ENCODE data around the gene SRSF4.
A peak's percentile ranks its signal among the peaks of the same experiment; 100 is the strongest.

The SRSF4 gene

GRCh38 chr1:29200906-29201594 is 19.4 kb upstream of the SRSF4 start:
- peak; percentile 45 for DNase-seq

GRCh38 chr1:29197993-29198392 is 16.3 kb upstream of the SRSF4 start:
- no peak for DNase-seq

DNA sequence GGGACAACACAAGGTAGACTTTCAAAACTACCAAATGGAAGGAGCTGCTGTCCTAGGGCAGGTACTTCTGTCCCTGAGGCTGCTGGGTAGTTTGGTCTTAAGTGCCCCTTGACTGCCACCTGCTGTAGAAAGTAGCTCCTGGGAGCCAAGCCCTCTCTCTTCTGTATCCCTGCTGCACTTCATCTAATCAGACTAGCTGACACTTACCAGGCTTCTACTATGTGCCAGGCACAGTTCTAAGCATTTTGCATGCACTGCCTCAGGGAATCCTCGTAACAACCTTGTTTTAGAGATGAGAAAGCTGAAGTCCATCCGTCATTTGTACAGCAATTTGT is 15.9 kb upstream of the SRSF4 start:
- DNase-seq, result peak; percentile 42

- DNase-seq, result peak; percentile 93
Measured at GRCh38 chr1:29196863-29197589, 15.3 kb upstream of the SRSF4 start.

GRCh38 chr1:29195881-29196291 is 14.2 kb upstream of the SRSF4 start:
- no peak for DNase-seq

DNA sequence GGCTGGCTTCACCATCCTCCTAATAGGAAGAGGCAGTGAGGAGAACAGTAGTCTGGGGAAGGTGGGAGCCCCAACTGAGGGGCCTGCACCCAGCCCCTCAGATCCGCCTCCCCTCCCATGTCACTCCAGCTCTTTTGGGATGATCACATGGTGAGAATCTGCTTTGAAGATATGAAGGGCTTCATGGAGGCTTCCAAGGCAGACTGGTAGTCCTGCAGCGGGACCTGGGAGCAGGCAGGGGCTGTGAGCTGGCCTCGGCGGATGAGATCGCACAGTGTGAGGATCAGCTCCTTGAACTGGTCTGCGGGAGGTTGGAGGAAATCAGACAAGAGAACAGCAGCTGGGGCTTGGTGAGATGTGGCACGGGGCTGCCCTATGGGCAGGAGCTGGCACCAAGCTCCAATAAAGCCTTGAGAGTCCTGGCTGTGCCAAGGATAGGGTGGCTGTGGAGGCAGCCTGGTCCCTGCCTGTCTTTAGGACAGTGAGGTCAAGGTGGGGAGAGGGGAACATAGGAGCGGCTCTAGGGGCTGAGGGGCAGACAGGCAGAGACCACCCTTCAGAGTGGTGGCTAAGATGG is 12.3 kb upstream of the SRSF4 start:
- DNase-seq, result no peak

DNA sequence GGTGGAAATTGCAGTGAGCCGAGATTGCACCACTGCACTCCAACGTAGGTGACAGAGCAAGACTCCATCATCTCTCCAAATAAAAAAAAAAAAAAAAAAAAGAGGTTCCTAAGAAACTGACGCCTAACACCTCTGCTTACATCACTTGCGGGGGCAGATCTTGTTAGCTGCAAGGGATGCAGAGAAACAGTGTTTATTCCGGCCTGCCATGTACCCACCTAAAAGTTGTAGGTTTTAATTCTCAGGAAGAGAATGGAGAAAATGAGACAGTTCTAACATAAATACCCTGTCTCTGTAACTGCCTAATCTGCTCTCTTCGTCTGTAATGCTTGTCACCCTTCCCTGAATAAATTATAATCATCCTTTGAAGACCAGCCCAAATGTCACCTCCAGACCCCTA is 9.0 kb upstream of the SRSF4 start:
- no peak for DNase-seq

GRCh38 chr1:29186707-29187106 is 5.0 kb upstream of the SRSF4 start:
- no peak for DNase-seq

DNA sequence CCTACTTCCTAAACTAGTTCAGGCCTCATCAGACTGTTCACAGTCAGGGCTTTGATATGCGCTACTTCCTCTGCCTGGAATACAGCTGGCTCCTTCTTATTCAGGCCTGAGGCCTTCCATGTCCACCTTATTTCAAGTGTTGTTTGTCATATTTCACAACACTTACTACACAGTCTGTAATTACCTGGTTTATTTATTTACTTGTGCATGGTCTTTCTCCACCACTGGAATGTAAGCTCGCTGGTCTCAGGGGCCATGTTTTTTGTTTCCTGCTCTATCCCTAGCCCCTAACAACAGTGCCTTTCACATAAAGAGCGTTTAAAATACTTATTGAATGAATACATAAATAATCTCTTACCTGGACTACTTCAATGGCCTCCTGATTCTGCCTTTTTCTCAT is 4.6 kb upstream of the SRSF4 start:
- DNase-seq, result no peak

GRCh38 chr1:29183287-29183686 is 1.6 kb upstream of the SRSF4 start:
- no peak for DNase-seq

DNA sequence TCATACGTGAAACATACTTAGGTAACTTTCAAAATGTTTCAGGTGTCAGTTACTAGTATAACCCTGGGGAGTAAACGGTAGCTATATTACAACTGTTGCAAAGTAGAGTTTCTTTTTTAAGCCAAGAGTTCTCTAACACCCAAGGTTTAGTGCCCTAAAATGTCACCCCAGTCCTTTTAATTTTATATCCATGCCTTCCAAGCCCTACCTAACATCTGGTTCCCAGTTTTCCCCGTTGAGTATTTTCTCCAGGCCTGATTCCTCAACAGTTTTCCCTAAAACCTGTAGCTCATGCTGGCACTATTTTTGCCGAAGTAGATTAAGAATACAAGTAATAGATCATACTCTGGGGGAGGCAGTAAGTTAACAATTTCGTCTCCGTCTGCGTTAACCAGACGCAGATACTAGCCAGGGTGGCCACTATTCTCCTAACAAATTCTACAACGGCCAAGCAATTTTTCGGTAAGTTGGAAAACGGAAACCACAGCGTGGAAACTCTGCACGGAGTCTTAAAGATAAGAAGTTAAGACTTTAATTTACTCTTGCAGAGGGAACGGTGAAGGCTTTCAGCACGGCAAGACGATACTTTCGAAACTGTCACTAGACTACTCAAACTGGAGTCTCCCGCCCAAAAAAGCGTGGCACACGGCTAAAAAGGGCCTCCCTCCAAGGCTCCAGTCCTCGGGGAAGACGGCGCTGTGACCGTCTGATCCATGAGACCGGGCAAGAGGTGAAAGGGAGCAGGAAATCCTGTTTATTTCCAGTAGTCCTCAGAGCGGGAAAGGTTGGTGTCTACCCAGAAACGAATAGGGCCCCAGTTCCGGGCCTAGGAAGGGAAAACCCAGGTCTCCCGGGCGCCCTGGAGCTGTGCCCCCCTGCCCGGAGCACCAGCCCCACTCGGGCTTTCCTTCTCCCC is 945 bp downstream of the SRSF4 start:
- DNase-seq, result no peak

DNA sequence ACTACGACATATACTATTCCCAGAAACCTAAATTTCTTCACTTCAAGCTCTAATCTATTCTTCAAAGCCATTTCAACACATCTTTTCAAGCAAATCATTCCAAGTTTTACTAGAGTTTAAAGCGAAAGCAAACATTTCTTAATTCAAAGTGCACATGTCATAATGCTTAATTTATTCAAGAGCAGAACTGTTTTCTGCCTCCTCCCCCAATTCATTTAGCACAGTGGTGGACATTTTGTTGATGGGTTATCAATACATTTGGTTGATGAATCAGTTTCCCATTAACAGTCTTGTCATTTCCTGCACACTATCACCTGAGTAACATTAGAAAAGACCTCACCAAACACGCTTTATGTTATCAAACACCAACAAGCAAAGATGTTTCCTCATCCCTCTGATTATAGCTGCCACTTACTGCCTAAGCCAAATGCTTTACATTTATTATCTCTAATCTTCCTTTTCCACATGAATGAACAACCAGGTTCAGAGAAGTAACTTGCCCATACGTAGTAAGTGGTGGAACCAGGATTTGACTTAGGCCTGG is 2.0 kb downstream of the SRSF4 start:
- DNase-seq, result no peak

DNA sequence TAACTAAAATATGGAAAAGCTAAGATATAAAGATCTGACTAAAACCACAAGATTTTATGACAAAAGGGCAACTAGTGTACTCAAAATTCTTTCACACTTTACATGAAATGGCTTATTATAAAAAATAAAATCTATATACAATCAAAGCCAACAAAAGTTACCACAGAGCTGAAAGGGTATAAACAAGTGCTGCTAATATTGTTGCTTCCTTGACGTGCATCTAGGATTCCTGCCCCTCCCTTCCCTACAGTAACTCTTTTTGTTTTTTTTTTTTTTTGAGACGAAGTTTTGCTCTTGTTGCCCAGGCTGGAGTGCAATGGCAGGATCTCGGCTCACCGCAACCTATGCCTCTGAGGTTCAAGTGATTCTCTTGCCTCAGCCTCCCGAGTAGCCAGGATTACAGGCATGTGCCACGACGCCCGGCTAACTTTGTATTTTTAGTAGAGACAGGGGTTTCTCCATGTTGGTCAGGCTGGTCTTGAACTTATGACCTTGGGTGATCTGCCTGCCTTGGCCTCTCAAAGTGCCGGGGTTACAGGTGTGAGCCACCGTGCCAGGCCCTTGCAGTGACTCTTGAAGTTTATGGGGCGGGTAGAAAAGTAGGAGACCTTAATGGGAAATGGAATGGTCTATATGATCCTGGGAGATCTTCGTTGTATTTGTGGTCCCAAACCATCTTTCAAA is 4.5 kb downstream of the SRSF4 start:
- DNase-seq, result no peak

DNA sequence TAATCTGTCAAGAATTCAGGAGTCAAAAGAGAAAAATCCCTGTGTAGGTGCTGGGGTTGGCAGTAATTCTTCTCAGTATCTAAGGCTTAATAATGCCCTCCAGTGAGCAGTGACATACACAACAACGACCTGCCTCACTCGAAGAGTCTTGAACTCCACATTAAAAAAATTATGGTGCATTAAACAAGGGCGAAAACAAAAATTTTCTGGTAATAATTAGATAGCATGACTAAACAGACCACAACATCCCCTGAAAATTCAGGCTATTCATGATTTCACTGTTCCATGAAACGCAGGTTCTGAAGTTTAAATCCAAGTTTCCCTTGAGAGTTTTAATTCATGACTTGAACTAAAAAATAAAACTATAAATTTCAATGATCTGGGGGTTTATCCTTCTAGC is 5.1 kb downstream of the SRSF4 start:
- peak; percentile 65 for DNase-seq

- DNase-seq, result no peak
Measured at GRCh38 chr1:29172415-29172939, 9.2 kb downstream of the SRSF4 start.

DNA sequence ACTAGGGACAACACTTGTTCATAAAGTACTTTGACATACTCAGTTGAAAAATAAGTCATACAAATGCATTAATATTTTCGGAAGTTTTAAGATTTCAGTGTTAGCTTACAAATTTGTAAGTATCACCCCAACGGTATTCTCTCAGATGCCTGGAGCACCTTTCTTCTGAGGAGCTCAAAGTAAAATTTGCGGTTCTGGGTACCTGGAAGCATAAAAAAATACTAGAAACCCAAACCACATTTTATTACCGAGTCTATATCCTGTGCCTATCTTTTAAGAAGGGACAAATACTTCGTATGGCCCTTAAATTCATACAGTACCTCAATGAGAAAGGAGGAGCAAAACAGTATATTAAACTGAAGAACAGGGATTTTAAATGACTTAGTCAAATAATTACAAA is 10.2 kb downstream of the SRSF4 start:
- DNase-seq, result no peak

GRCh38 chr1:29171089-29171488 is 10.6 kb downstream of the SRSF4 start:
- peak; percentile 38 for DNase-seq

DNA sequence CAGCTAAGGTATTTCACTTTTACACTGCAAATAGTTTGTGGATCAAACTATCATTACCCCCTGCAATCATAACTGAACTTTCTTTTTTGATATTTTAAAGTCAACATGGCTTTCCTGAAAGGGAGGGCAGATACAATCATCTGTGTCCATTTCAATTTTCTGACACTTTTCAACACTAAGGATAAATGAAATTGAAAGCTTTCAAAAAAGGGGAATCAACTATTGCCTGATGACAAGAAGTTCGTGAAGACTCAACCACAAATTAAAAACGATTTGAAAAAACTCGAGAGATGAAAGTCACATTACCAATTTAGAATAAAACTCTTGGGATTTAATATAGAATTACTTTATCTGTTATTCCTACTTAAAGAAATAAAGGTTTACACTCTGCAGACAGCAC is 11.7 kb downstream of the SRSF4 start:
- no peak for DNase-seq

- no peak for DNase-seq
Measured at GRCh38 chr1:29167904-29168303, 13.8 kb downstream of the SRSF4 start.

DNA sequence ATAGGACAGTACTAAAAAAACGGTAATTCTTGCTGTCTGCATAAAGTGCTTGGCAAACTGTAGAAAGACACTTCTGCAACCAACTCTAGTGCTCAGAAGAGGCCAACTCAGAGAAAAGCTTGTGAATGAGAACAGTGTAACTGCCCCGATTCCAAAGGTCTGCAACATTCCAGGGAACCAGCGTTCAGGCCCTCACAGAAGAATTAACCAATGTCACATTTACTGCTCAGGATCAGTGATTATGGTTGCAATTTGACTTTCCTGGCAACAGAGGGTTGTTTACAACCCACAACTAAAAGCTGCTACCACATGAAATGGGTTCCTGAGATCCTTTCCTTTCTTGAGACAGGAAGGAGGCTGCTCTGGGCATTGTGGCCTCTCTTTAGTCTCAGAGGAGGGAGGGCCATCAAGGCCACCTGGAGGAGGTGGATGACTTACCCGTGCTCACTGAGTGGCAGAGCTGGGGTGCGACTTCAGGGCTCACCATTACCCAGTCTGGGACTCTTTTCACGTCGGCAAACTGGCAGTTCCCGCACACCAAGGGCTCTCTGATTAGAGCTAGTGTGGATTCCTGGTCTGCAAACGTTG is 15.3 kb downstream of the SRSF4 start:
- no peak for DNase-seq

- no peak for DNase-seq
Measured at GRCh38 chr1:29164588-29164987, 17.1 kb downstream of the SRSF4 start.

Data from fibroblast of skin of right biceps (primary cell).